Peyer's patch (tissue), 4 donors: ENCODE measurements around the gene TIAM1. TPM values are rescaled to one million over a fixed set of nuclear protein-coding genes. Genes with fewer than 3 reads are reported as not detected.

ENCODE experiments used
- DNase-seq, 3 donors: peaks; one replicate each; pipeline ENCODE4 v3.0.0-alpha.2; 2017 to 2019
- H3K27ac ChIP-seq, 4 donors: fragments of 200-600 bp; sonication (generic); one replicate each; pipeline ENCODE4 v1.5.1; 2016 to 2019
- H3K27me3 ChIP-seq, 2 donors: fragments of 200-600 bp; sonication (generic); one replicate each; pipeline ENCODE4 v1.5.1; 2019
- H3K36me3 ChIP-seq, 3 donors: fragments of 200-600 bp; sonication (generic); one replicate each; pipeline ENCODE4 v1.5.1; 2016 to 2019
- H3K4me1 ChIP-seq, 4 donors: fragments of 200-600 bp; sonication (generic); one replicate each; pipeline ENCODE4 v1.5.1; 2016 to 2019
- H3K4me3 ChIP-seq, 4 donors: fragments of 200-600 bp; sonication (generic); 1 replicate in 3 of 4; 2 replicates in 1 of 4; pipeline ENCODE4 v1.5.1; 2016 to 2019; ENCODE audit warnings: mild to moderate bottlenecking in 1 of 4
- H3K9me3 ChIP-seq, 4 donors: fragments of 200-600 bp; sonication (generic); one replicate each; pipeline ENCODE4 v1.5.1; 2016 to 2019; ENCODE audit warnings: mild to moderate bottlenecking in 1 of 4
- POLR2A ChIP-seq, 2 donors: fragments of 450-650 bp; IDR thresholded peaks; one replicate each; pipeline ENCODE4 v1.5.1; 2017; ENCODE audit warnings: antibody characterized with exemption in 2 of 2, mild to moderate bottlenecking in 2 of 2, moderate library complexity in 2 of 2
- total RNA-seq, 4 donors: library from RNA; depleted of rRNA; stranded (reverse); fragments of >200 nt; gene quantifications; one replicate each; pipeline ENCODE4 v1.1.0, GENCODE V29; 2016
- TF ChIP-seq, protein P1 (sequence below), 6 experiments: fragments of 450-650 bp in 4 of 6; fragments of 200-600 bp in 2 of 6; sonication (generic) in 1 of 6; IDR thresholded peaks; one replicate each; pipeline ENCODE4 v1.5.1; 2017 to 2019; ENCODE audit warnings: antibody characterized with exemption in 6 of 6, mild to moderate bottlenecking in 3 of 6, moderate library complexity in 1 of 6

TIAM1 gene
- total RNA-seq, 4 donors from 2014 or later = 1.4 to 13.2 (median 2.9) TPM

DNA sequence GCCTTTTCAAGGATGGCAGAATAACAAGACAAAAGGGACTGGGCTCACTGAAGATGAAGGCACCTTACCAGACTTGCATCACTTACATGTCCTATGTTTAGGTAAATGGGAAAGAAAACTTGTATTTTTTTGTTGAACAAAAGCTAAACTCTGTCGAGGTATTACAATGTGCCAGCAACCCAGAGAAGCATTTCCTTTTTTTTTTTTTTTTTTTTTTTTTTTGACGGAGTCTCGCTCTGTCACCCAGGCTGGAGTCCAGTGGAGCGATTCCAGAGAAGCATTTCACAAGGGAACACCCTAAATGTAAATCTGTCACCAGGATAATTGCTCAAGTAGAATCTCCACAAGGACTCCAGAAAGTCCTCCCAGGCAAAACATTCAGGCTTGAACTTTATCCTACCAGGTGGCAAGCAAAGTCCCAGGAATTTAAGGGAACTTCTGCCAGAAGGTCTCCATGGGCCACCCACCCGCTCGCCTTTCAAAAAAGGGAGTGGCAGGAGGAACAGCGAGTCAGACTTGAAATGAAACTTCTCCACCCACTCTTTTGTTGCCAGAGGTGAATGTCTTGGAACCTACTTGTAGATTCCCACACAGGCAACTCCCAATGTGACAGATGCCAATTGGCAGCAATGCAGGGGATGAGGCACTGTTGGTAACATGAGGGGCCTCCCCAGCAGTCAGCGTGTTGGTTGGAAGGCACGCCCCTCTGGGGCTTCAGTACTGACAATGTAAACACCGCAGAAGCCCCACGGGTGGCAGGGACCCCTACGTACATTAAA is 125.0 kb downstream of the TIAM1 start:
- no peaks in the 10 kb centered on the region for H3K9me3 ChIP-seq
- H3K4me1 ChIP-seq = no peaks in the 10 kb centered on the region
- H3K4me3 ChIP-seq = no peak overlapping the region
- no peaks in the 10 kb centered on the region for H3K27me3 ChIP-seq
- no peaks in the 10 kb centered on the region for H3K36me3 ChIP-seq
- H3K27ac ChIP-seq = no peak overlapping the region
- TF ChIP-seq, protein P1, sequence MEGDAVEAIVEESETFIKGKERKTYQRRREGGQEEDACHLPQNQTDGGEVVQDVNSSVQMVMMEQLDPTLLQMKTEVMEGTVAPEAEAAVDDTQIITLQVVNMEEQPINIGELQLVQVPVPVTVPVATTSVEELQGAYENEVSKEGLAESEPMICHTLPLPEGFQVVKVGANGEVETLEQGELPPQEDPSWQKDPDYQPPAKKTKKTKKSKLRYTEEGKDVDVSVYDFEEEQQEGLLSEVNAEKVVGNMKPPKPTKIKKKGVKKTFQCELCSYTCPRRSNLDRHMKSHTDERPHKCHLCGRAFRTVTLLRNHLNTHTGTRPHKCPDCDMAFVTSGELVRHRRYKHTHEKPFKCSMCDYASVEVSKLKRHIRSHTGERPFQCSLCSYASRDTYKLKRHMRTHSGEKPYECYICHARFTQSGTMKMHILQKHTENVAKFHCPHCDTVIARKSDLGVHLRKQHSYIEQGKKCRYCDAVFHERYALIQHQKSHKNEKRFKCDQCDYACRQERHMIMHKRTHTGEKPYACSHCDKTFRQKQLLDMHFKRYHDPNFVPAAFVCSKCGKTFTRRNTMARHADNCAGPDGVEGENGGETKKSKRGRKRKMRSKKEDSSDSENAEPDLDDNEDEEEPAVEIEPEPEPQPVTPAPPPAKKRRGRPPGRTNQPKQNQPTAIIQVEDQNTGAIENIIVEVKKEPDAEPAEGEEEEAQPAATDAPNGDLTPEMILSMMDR (IDR thresholded peaks at IDR 0.05) = no peak
- no peak for TF ChIP-seq POLR2A (IDR thresholded peaks at IDR 0.05)
- DNase-seq = no peak

DNA sequence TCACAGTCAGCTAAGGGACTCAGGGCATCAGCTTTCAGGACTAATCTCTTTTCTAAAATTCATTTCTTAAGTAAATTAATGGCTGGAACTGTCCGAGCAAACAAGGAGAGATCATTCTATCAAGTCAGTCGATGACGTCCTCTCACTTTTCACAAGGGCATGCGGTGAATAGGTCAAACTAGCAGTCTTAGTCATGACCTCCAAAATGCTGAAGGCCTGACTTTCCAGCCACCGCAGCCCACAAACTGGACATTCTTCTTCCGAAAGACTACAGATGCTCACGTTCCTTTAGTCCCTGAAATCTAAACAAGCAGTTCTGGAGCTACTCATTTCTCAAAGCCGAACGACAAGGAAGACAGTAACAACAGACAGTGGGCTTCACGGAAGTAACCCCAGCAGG is 127.9 kb downstream of the TIAM1 start:
- no peaks in the 10 kb centered on the region for H3K9me3 ChIP-seq
- no peak overlapping the region for H3K27ac ChIP-seq
- H3K4me1 ChIP-seq = no peaks in the 10 kb centered on the region
- no peaks in the 10 kb centered on the region for H3K36me3 ChIP-seq
- TF ChIP-seq, protein P1 (IDR thresholded peaks at IDR 0.05) = no peak
- no peak for TF ChIP-seq POLR2A (IDR thresholded peaks at IDR 0.05)
- DNase-seq = no peak
- no peak overlapping the region for H3K4me3 ChIP-seq
- H3K27me3 ChIP-seq = no peaks in the 10 kb centered on the region

DNA sequence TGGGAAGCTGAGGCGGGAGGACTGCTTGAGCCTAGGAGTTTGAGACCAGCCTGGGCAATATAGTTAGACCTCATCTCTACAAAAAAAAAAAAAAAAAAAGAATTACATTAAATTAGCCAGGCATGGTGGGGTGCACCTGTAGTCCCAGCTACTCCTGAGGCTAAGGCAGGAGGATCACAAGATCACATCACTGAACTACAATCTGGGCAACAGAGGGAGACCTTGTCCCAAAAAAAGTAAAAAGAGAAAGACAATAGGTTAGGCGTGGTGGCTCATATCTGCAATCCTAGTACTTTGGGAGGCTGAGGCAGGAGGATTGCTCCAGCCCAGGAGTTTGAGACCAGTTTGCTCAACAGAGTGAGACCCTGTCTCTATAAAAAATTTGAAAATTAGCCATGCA is 130.3 kb downstream of the TIAM1 start:
- Histone ChIP-seq H3K4me3 (no peak overlapping the region), H3K36me3 (no peaks in the 10 kb centered on the region), H3K4me1 (no peaks in the 10 kb centered on the region), H3K27me3 (no peaks in the 10 kb centered on the region), H3K9me3 (no peaks in the 10 kb centered on the region), H3K27ac (no peak overlapping the region)
- TF ChIP-seq, protein P1 (IDR thresholded peaks at IDR 0.05) = no peak
- TF ChIP-seq POLR2A (IDR thresholded peaks at IDR 0.05) = no peak
- DNase-seq = no peak

DNA sequence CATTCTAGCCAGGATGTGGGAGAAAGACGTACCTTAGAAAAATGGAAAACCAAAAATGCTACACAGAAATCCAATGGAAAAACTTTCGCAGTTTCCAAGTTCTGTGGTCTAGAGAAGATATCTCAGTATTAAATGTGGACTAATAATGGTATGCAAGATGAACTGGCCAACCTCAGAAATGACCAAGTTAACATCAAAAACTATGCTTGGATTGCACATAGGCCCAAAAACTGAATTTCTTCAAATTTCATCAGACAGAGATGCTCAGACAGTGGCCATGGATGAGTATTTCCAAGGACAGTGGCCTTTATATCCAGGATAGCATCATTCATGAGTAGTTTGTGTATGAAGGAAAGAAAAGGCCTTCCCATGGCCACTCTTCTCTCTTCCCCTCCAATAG is 132.2 kb downstream of the TIAM1 start:
- Histone ChIP-seq H3K27me3 (no peaks in the 10 kb centered on the region), H3K4me3 (no peak overlapping the region), H3K9me3 (no peaks in the 10 kb centered on the region), H3K36me3 (no peaks in the 10 kb centered on the region), H3K27ac (no peak overlapping the region), H3K4me1 (no peaks in the 10 kb centered on the region)
- DNase-seq = no peak
- TF ChIP-seq, protein P1 (IDR thresholded peaks at IDR 0.05) = no peak
- TF ChIP-seq POLR2A (IDR thresholded peaks at IDR 0.05) = no peak

DNA sequence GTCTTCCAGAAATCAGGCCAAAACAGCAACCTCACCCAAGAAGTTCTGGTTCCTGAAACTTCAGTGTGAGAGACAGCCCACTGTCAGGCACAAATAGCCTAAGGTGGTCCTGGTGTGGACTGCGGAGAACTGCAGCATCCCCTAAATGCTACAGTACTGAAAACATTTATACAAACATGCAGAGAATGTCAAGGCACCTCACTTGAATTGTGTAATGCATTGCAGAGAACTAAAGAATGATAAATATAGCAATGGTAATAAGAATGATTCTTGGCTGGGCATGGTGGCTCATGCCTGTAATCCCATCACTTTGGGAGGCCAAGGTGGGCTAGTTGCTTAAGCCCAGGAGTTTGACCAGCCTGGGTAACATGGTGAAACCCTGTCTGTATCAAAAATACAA is 138.6 kb downstream of the TIAM1 start:
- Histone ChIP-seq H3K4me3 (no peak overlapping the region), H3K36me3 (no peaks in the 10 kb centered on the region), H3K9me3 (no peaks in the 10 kb centered on the region), H3K4me1 (no peaks in the 10 kb centered on the region), H3K27ac (no peak overlapping the region), H3K27me3 (no peaks in the 10 kb centered on the region)
- DNase-seq = no peak
- TF ChIP-seq, protein P1 (IDR thresholded peaks at IDR 0.05) = no peak
- no peak for TF ChIP-seq POLR2A (IDR thresholded peaks at IDR 0.05)
